Measurements from ENCODE around the gene C11orf68. TPM values are rescaled to one million over a fixed set of nuclear protein-coding genes. Genes with fewer than 3 reads are reported as not detected.

The C11orf68 gene
- total and polyA plus RNA-seq, 9 of the 15 experiments (the other 6 are each of a cell fraction or from before 2014, with no cell fraction given): 3.6 to 35.9 (median 12.8) TPM

GRCh38 chr11:65934014-65934413, 15.2 kb upstream of the C11orf68 start:
- no peaks in the 10 kb centered on the region for H4K20me1 ChIP-seq (replicated peaks; ENCODE audit: control insufficient read depth, insufficient read depth, low read length)
- H2AFZ ChIP-seq (ENCODE audit: low read depth, low read length): no peak overlapping the region
- ChIA-PET CTCF (ENCODE audit: low intra/inter-chr PET ratio) (interaction anchor here (0.6 kb wide), 1 partner anchor 1698 kb away, joined by 3 read pairs; no protein-coding TSS in a partner anchor), POLR2A (interaction anchor here (1.2 kb wide), 1 partner anchor 40 kb away, joined by 5 read pairs; no protein-coding TSS in a partner anchor)
- FAIRE-seq (no peak), DNase-seq (ENCODE audit: extremely low read depth in 1 of 4, low spot score in 3 of 4) (peak; percentile 41 to 70 (median 56)), ATAC-seq (peak; percentile 47; the same call in 2 of the 3 replicates)
- no peak overlapping the region for H3K27ac ChIP-seq (ENCODE audit: extremely low read depth, low read depth, low read length)
- no peaks in the 10 kb centered on the region for H3K79me2 ChIP-seq (ENCODE audit: control insufficient read depth, insufficient read depth, low read length)
- BruUV-seq (replicated peaks): no TSS peak
- H3K9me3 ChIP-seq (replicated peaks; ENCODE audit: control insufficient read depth, insufficient read depth, low read depth, low read length): no peaks in the 10 kb centered on the region
- H3K36me3 ChIP-seq (ENCODE audit: control insufficient read depth, insufficient read depth, low read length): no peaks in the 10 kb centered on the region
- in situ Hi-C loops (cut with MboI) (no loop called here), intact Hi-C loops (cut with micrococcal nuclease) (no loop called here)
- no peaks in the 10 kb centered on the region for H3K27me3 ChIP-seq (ENCODE audit: control insufficient read depth in 2 of 2, insufficient read depth in 2 of 2, low read length in 2 of 2)
- H3K9ac ChIP-seq (ENCODE audit: insufficient read depth in 1 of 2, low read depth in 2 of 2, low read length in 2 of 2): no peak overlapping the region
- peaks cover 15 to 34% of the 10 kb centered on the region in 2 experiments; a peak in 4 of 5 replicates for H3K4me1 ChIP-seq (replicated peaks in 1 of 2; ENCODE audit: control insufficient read depth in 2 of 2, insufficient read depth in 2 of 2, low read length in 2 of 2)
- no peak overlapping the region for H3K4me2 ChIP-seq (ENCODE audit: insufficient read depth, low read length)
- no peak overlapping the region for H3K4me3 ChIP-seq
- whole genome bisulfite sequencing (ENCODE audit: insufficient coverage, low coverage, missing lambda C conversion rate): 15% methylated on average over 3 of the region's 4 CpGs
- H3K9me1 ChIP-seq (ENCODE audit: control insufficient read depth, insufficient read depth, low read length): no peaks in the 10 kb centered on the region
- TF ChIP-seq NR4A1 (CRISPR knock-in tag; IDR thresholded peaks at IDR 0.05) (no peak), NR4A1 (tag; IDR thresholded peaks at IDR 0.05) (no peak), GTF3C2 (IDR thresholded peaks at IDR 0.05; ENCODE audit: borderline replicate concordance, extremely low read depth, insufficient read length) (no peak), ZNF280B (CRISPR knock-in tag; IDR thresholded peaks at IDR 0.05) (no peak), MAZ (CRISPR knock-in tag; conservative IDR thresholded peaks at IDR 0.05 in 1 of 2, IDR thresholded peaks at IDR 0.05 in 1 of 2) (no peak), CBX1 (IDR thresholded peaks at IDR 0.05; ENCODE audit: low read depth) (no peak), PHTF2 (CRISPR knock-in tag; IDR thresholded peaks at IDR 0.05) (no peak), OTX1 (CRISPR knock-in tag; IDR thresholded peaks at IDR 0.05) (no peak), ZSCAN32 (CRISPR knock-in tag; IDR thresholded peaks at IDR 0.05) (no peak), RFX7 (CRISPR knock-in tag; IDR thresholded peaks at IDR 0.05) (no peak), RNF219 (CRISPR knock-in tag; IDR thresholded peaks at IDR 0.05) (no peak), STAT5A (IDR thresholded peaks at IDR 0.05; ENCODE audit: borderline replicate concordance, low read length) (peak; percentile 40; the same call in 1 of the 2 replicates), KLF1 (tag; IDR thresholded peaks at IDR 0.05) (no peak), TRIM24 (IDR thresholded peaks at IDR 0.05) (peak; percentile 75 to 78), KDM1A (IDR thresholded peaks at IDR 0.05) (no peak), NONO (IDR thresholded peaks at IDR 0.05; ENCODE audit: low read depth in 2 of 2, low read length in 1 of 2) (no peak), CBFA2T2 (conservative IDR thresholded peaks at IDR 0.05) (peak; percentile 93), ILK (tag; IDR thresholded peaks at IDR 0.05; ENCODE audit: borderline replicate concordance, low read depth) (no peak)
